ENCODE measurements around the gene FILIP1.

DNA sequence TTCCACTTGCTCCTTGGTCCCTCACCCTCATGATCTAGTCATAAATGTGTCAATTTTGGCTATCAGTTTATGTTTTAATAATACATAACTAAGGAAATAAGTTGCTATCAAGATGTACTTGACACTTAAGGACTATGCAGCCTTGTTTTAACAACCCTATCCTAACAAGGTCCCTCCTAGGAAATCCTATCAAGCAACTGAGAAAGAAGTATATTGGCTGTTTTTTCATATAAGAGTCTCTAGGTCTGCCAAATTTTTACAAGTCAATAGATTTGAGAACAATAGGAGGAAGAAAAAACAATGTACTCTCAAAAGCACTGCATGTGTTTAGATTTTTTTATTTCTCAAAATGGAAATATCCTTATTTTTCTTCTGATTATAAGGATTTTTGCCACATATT lies 14.7 kb downstream of the FILIP1 start:
- TF ChIP-seq, protein P1, sequence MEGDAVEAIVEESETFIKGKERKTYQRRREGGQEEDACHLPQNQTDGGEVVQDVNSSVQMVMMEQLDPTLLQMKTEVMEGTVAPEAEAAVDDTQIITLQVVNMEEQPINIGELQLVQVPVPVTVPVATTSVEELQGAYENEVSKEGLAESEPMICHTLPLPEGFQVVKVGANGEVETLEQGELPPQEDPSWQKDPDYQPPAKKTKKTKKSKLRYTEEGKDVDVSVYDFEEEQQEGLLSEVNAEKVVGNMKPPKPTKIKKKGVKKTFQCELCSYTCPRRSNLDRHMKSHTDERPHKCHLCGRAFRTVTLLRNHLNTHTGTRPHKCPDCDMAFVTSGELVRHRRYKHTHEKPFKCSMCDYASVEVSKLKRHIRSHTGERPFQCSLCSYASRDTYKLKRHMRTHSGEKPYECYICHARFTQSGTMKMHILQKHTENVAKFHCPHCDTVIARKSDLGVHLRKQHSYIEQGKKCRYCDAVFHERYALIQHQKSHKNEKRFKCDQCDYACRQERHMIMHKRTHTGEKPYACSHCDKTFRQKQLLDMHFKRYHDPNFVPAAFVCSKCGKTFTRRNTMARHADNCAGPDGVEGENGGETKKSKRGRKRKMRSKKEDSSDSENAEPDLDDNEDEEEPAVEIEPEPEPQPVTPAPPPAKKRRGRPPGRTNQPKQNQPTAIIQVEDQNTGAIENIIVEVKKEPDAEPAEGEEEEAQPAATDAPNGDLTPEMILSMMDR (IDR thresholded peaks at IDR 0.05), result no peak
- no peak for TF ChIP-seq POLR2AphosphoS5 (IDR thresholded peaks at IDR 0.05)
- TF ChIP-seq EP300 (IDR thresholded peaks at IDR 0.05), result no peak
- TF ChIP-seq POLR2A (IDR thresholded peaks at IDR 0.05; ENCODE audit: low read depth), result no peak
